HT-29 (cell line): ENCODE results near the gene CDK15. TPM values are rescaled to one million over a fixed set of nuclear protein-coding genes. Genes with fewer than 3 reads are reported as not detected.
"Not testable (repeated sequence)": the region's sequence is repeated elsewhere in the genome, so short reads cannot be mapped to it uniquely, and the experiment has no call there.

Experiments
- DNase-seq: peaks from one replicate; pipeline ENCODE4 v3.0.0-alpha.2; 2015; ENCODE audit warnings: low spot score
- total RNA-seq: library from RNA; depleted of rRNA; stranded (reverse); fragments of >200 nt; shearing (Covaris generic); gene quantifications from 2 replicates; pipeline ENCODE4 v1.2.3, GENCODE V29; 2014; rRNA removed

The CDK15 gene
- total RNA-seq: not detected in 2 replicates

- DNase-seq: no peak
Measured at GRCh38 chr2:201806442-201807170, at the start of gene CDK15. CDK15 (plus strand) TSS chr2:201806537; CDS start chr2:201806665, 128 bp downstream.

DNA sequence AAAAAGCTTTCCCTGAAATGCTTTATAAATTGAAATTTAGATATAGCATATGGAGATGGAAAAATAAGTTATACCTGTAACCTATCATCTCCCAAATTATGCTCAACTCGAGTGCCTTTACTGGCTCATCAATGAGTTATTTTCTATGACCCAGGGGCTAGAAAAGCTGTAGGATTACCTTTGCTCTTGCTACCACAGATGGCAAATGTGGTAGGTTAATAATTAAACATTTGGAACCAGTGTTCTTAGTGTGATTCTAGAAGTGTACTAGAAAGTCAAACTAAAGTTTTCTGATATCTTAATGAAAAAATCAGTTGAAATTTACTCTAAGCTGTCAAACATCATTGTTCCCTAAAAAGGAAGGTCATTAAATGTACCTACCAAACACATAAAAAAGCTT lies 48.1 kb upstream of the CDK15 start:
- no peak for DNase-seq

DNA sequence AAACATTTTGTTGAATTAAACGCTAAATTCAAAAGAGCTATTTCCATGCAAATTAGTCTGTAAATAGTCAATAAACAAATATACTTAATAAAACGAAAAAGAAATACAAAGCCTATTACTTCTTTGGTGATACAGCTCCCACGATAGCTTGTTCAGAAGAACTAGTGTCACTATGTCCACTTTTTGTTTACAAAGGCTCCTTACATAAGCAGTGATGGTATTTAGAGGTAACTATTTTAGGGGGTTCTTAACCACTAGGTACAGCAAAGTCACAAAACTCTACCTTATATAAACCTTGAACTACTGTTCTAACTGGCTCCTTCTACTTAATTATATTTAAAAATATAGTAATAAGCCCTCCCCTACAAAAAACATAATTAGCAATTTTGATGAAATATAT lies 47.5 kb upstream of the CDK15 start:
- no peak for DNase-seq

DNA sequence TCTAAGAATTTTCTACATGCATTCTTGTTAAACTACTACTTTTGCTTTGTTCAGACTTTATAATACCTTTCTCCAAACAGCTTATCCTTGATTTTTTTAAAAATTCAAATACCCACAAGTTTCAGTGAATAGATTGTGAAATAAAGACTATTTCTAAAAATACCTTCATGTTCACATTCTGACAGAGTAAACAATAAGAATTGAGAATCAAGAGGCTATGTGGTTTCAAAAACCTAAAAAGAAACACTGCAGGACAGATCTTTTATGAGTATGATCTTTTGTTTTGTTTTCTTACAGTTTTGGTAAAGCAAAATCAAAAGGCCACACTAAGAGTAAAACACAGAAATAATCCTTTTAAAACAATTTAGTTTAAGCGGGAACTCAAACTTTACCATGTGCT lies 46.8 kb upstream of the CDK15 start:
- DNase-seq: no peak

DNA sequence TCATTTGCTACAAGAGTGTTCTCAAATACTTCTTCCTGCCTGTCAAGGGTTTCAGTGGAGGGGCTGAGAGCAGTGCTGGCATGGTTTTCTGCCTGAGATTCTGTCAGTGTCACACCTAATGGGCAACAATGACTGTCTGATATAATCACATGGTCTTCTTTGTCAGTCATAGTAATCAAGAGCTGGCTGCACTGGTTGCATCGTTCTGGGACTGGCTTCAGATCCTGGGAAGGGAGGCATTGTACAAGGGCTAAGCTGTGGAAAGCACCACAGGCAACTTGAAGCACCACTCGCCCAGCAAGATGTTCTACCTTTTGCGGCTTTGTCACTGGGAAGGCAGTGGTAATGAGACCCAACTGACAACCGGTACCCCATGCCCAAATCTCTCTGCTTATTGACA lies 45.2 kb upstream of the CDK15 start:
- DNase-seq: no peak

GRCh38 chr2:201764469-201764868 lies 41.9 kb upstream of the CDK15 start:
- not testable (repeated sequence) for DNase-seq

- no peak for DNase-seq
Measured at GRCh38 chr2:201765799-201766198, 40.5 kb upstream of the CDK15 start.

DNA sequence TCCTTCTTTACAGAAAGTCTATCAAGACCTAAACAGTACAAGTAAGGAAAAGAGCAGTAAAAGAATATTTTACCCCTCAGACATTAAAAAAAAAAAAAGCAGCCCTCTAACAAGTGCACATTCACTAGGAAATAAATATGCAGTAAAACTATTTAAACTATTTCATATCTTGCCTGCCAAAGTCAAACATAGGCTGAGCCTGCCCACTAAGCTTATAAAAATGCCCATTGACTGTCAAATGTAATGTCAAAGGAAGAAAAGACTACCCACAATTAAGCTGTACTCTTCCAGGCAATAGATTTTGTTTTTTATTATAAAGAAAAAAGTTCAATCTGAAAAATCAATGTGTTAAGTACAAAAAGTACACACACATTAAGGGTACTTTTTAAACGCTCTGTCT lies 37.4 kb upstream of the CDK15 start:
- no peak for DNase-seq

DNA sequence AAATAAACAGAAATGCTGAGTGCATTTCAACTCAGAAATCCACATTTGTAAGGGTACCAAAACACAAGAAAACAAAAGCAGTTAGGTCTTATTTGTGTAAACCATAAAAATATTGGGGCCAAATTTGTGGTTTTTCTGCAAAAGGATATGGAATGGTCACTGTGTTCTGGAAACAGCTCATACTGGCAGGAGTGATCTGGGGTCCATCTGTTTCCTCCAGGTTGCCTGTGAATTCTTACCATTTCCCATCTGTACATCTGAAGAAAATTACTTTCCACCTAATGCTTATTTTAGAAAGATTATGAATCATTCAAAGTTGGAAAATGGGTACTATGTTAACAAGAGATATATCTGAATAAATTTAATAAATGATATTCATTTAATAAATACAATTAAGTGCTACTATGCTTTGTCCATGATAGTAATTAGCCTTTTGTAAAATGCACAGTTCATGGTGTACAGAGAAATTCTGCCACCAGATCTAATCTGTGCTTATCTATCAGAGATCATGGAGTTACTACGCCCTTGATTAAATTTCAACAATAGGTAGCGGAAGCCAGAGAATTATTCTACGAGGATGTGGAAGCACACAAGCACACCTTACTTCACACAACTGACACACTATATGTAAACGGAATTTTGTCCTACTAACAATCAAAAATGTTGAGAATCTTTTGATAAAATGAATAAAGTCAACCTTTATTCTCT lies 36.5 kb upstream of the CDK15 start:
- DNase-seq: no peak

- DNase-seq: no peak
Measured at GRCh38 chr2:201773990-201774389, 32.3 kb upstream of the CDK15 start.

DNA sequence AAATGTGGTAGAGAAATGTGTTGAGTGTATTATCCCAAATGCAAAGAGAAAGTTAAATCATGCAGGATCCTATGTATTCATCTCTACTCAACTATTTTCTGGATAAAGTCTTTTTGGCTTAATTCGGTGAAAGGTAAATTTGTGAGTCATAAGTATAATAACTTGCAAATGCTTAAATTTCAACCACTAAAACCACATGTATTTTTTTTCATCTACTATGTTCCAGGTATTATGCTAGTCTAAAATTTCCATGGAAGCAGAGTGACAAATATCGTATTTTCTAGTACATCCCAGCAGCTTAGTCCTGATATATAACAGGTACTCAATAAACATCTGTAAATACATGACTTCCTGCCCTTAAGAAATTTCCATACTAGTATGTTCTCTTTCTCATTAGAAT lies 31.8 kb upstream of the CDK15 start:
- DNase-seq: no peak

DNA sequence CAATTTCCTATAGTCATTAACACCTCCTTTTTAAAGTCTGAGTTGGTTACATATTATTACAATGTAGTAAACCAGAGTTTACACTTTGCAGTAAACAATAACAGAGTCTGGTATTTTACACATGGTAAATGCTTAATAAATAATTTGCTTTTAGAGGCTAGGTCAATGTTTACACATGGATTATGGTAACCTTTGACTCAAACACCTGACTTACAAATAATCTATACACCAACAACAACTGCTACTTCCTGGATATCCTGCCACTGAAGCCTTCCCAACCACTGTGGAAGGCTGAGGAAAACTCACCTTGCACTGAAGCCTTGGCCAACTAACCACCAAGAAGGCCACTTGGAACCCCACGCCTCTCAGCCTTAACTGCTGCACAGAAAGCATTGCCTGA lies 31.0 kb upstream of the CDK15 start:
- DNase-seq: peak; percentile 28

- DNase-seq: no peak
Measured at GRCh38 chr2:201777043-201777442, 29.3 kb upstream of the CDK15 start.

DNA sequence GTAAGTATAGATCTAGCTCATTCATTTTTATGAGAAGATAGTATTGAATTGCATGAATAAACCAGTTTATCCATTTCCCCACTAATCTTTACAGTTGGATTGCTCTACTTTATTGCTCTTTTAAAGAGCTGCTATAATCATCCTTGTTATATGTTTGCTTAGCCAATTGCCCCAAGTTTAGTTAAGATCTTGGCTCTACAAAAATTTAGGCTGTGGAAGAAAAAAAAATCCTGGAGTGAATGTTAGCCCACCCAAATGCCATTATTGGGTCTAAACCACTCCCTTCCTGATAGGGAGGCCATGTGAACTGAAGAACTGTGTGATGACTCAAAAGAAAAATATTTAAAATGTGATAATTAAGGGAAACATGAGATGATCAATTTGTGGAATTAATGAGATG lies 28.5 kb upstream of the CDK15 start:
- DNase-seq: no peak

- peak; percentile 56 for DNase-seq
Measured at GRCh38 chr2:201779901-201780673, 26.2 kb upstream of the CDK15 start.

- peak; percentile 96 for DNase-seq
Measured at GRCh38 chr2:201780674-201781493, 25.5 kb upstream of the CDK15 start, which contains the start of gene ALS2. ALS2 (minus strand) TSS chr2:201780933; CDS start chr2:201768885, 12,048 bp downstream.

GRCh38 chr2:201781557-201782051 lies 24.7 kb upstream of the CDK15 start:
- DNase-seq: peak; percentile 20

- no peak for DNase-seq
Measured at GRCh38 chr2:201784563-201784962, 21.8 kb upstream of the CDK15 start.

DNA sequence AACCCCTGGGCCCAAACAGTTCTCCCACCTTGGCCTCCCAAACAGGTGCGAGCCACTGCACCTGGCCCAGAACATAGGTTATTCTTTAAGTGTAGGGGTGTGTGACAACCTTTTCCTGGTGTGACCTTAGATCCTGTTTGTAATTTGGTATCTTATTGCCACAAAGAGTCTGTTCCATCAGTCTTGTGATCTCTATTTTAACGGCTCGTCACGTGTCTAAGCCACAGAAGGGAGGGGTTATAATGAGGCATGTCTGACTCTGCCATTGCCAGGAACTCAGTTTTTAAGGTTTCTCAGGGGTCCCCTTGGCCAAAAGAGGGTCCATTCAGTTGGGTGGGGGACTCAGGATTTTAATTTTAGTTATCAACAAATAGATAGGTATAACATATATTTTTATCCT lies 21.2 kb upstream of the CDK15 start:
- no peak for DNase-seq

- no peak for DNase-seq
Measured at GRCh38 chr2:201786471-201786870, 19.9 kb upstream of the CDK15 start.

- DNase-seq: no peak
Measured at GRCh38 chr2:201788371-201788770, 18.0 kb upstream of the CDK15 start.
